Kidney (tissue), 14 donors: ENCODE measurements around the gene SEMA5A. TPM values are rescaled to one million over a fixed set of nuclear protein-coding genes. Genes with fewer than 3 reads are reported as not detected.

ENCODE experiments used
- DNase-seq, 5 donors: peaks; one replicate each; pipeline ENCODE4 v3.0.0-alpha.2; 2013 to 2020
- FAIRE-seq: peaks from 2 replicates; lab custom pipeline; 2012; peaks lifted over from hg19 to GRCh38; lab: Jason Lieb, UNC
- H3K27ac ChIP-seq, 2 donors: one replicate each; pipeline ENCODE4 v1.7.0; 2013; ENCODE audit warnings: low read depth in 2 of 2, low read length in 2 of 2, inconsistent platforms in 1 of 2
- H3K27me3 ChIP-seq: one replicate; pipeline ENCODE4 v1.7.1; 2013; ENCODE audit warnings: low read length, inconsistent platforms; ENCODE audit not compliant: control insufficient read depth, insufficient read depth
- H3K36me3 ChIP-seq, 3 donors: one replicate each; pipeline versions ENCODE4 v1.7.0 to v1.7.1; 2013; ENCODE audit warnings: low read length in 3 of 3, control low read depth in 1 of 3, inconsistent platforms in 1 of 3; ENCODE audit not compliant: insufficient read depth in 3 of 3, control insufficient read depth in 2 of 3
- H3K4me1 ChIP-seq, 3 donors: one replicate each; pipeline versions ENCODE4 v1.7.0 to v1.7.1; 2013; ENCODE audit warnings: low read length in 3 of 3, inconsistent platforms in 1 of 3, low read depth in 1 of 3; ENCODE audit not compliant: control insufficient read depth in 2 of 3, insufficient read depth in 2 of 3
- H3K4me3 ChIP-seq, 3 donors: one replicate each; pipeline versions ENCODE4 v1.7.0 to v1.8.1; 2013; ENCODE audit warnings: low read length in 3 of 3, control low read depth in 1 of 3, inconsistent platforms in 1 of 3
- H3K9ac ChIP-seq, 3 donors: one replicate each; pipeline versions ENCODE4 v1.7.0 to v1.7.1; 2013; ENCODE audit warnings: low read length in 3 of 3, control low read depth in 1 of 3, inconsistent platforms in 1 of 3
- H3K9me3 ChIP-seq, 3 donors: one replicate each; pipeline versions ENCODE4 v1.7.0 to v1.7.1; 2013; ENCODE audit warnings: low read length in 3 of 3, control low read depth in 1 of 3, inconsistent platforms in 1 of 3; ENCODE audit not compliant: control insufficient read depth in 2 of 3, insufficient read depth in 1 of 3
- intact Hi-C: fragments of 100-400 bp; cut with DNase I; formaldehyde crosslinking; loops from one replicate; pipeline ENCODE4 v1.11.1; 2022
- polyA plus RNA-seq: library from polyadenylated mRNA; stranded (reverse); fragments of 350-450 nt; fragmentation: Illumina TruSeq; extraction: RNeasy Lipid Tissue Mini Kit (QIAGEN cat#74804); gene quantifications from one replicate; pipeline ENCODE4 v1.2.3, GENCODE V29; 2014; ENCODE audit warnings: low read depth, low replicate concordance; ENCODE audit not compliant: insufficient read depth
- total RNA-seq: library from RNA; stranded (reverse); fragmentation: NEBNext Ultra II Directional; extraction: Animal tissue kit (Norgen Biotek cat#: 25700); gene quantifications from one replicate; pipeline ENCODE4 v1.2.1, GENCODE V29; 2021
- TF ChIP-seq, protein P1 (sequence below): IDR thresholded peaks from 3 replicates; pipeline ENCODE4 v1.5.1; 2012; ENCODE audit warnings: mild to moderate bottlenecking, moderate library complexity, borderline replicate concordance; ENCODE audit not compliant: insufficient read depth; ENCODE audit errors: extremely low read depth
- donor health status: control.
- donor health status: control.
- donor health status: control.
- donor health status: control.
- donor health status: control.
- donor health status: DM: yes; HTN: yes; CAD: no.
- donor health status: Normal renal cell carcinoma (clear cell type).

Gene SEMA5A
- total and polyA plus RNA-seq, 2 donors from 2014 or later: 7.9 to 23.3 TPM

DNA sequence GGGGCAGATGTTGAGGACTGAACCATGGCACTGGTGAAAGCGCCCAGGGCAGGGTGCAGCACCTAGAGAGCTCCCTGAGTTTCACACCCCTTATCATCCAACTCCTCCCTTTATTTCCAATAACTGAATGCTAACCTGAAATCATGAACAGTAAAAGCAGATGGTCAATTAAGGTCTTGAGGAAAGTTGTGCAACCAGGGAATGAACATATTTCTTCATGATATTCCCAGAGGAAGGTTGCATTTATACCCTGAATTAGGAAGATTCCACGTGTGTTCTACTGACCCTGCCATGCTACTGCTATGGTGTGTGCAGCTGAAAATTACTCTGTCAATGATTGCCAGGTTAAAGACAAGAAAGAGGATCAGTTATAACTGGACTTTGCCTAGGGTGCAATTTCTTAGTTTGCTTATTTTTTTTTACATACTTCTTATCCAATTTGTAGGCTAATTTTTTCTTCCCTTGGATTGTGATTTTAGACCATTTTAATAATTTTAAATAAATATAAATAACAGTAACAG is 319.8 kb downstream of the SEMA5A start:
- no peak for DNase-seq
- no peak overlapping the region for H3K4me3 ChIP-seq
- TF ChIP-seq, protein P1, sequence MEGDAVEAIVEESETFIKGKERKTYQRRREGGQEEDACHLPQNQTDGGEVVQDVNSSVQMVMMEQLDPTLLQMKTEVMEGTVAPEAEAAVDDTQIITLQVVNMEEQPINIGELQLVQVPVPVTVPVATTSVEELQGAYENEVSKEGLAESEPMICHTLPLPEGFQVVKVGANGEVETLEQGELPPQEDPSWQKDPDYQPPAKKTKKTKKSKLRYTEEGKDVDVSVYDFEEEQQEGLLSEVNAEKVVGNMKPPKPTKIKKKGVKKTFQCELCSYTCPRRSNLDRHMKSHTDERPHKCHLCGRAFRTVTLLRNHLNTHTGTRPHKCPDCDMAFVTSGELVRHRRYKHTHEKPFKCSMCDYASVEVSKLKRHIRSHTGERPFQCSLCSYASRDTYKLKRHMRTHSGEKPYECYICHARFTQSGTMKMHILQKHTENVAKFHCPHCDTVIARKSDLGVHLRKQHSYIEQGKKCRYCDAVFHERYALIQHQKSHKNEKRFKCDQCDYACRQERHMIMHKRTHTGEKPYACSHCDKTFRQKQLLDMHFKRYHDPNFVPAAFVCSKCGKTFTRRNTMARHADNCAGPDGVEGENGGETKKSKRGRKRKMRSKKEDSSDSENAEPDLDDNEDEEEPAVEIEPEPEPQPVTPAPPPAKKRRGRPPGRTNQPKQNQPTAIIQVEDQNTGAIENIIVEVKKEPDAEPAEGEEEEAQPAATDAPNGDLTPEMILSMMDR: no peak
- H3K9me3 ChIP-seq: no peaks in the 10 kb centered on the region
- H3K36me3 ChIP-seq: no peaks in the 10 kb centered on the region
- H3K9ac ChIP-seq: no peak overlapping the region
- no peaks in the 10 kb centered on the region for H3K27me3 ChIP-seq
- intact Hi-C loops: no loop called here
- FAIRE-seq: peak; percentile 32
- no peak overlapping the region for H3K27ac ChIP-seq
- peaks cover 0 to 4% (median 3%) of the 10 kb centered on the region in 3 donors for H3K4me1 ChIP-seq

DNA sequence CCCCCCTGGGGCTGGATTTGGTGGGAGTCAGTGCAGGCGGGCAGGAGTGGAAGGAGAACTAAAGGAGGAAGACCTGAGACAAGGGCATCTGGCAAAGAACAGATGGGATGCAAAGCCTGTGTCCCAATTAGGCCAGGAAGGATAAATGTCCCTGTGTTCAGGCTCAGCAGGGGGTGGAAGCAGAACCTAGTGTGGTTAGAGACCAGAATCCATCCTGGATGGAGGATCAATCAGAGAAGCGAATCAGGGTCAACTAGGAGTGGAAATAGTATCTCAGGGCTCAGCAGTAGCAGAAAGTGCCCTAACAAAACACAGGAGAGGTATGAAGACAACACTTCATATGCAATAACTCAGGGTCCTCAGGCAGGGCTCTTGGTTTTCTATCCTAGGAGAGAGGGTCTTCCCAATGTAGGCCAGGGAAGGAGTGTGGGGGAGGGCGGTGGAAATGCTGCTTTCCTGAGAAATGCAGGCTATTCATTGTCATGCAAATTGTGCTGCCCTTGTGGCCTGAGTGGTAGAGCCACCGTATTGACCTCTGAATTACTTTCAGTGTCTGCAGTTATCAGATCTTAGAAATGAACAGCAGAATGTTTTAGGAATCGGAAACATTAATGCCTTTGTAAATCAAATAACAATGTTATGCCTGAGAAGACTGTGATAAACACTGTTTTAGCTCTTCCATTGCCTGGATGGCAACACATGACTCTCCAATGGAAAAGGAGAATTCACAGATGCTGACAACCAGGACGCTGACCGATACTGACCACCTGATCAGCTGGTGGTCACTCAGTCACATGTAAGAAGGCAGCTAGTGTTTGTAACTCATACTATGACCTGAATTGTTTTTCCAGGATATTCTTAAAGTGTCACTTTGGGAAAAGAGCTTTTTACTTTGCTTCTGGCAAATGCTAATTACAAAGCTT is 323.6 kb downstream of the SEMA5A start:
- no peaks in the 10 kb centered on the region for H3K9me3 ChIP-seq
- FAIRE-seq: no peak
- no peaks in the 10 kb centered on the region for H3K27me3 ChIP-seq
- intact Hi-C loops: no loop called here
- TF ChIP-seq, protein P1: no peak
- peaks cover 0 to 4% (median 3%) of the 10 kb centered on the region in 3 donors for H3K4me1 ChIP-seq
- H3K4me3 ChIP-seq: no peak overlapping the region
- DNase-seq: no peak
- no peak overlapping the region for H3K9ac ChIP-seq
- no peaks in the 10 kb centered on the region for H3K36me3 ChIP-seq
- H3K27ac ChIP-seq: no peak overlapping the region

DNA sequence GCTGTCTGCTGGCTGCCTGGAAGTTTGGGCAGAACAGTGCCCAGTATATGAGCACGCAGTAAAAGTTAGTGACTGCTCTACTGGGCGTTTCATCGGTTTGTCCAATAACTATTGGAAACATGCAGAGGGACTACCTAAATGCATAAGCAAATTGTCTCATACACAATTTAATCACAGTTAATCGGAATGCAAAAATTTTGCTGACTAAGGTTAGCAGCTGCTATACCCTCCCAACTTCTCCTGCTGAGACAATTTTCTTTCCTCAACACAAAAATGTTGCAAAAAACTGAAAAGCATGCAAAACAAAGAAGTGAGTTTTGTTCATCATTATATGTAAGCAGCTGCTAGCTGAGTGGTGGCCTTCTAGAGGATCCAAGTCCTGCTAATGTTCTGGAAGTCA is 327.5 kb downstream of the SEMA5A start:
- Histone ChIP-seq H3K9ac (no peak overlapping the region), H3K27ac (no peak overlapping the region), H3K9me3 (no peaks in the 10 kb centered on the region), H3K4me3 (no peak overlapping the region), H3K36me3 (no peaks in the 10 kb centered on the region), H3K4me1 (no peaks in the 10 kb centered on the region), H3K27me3 (no peaks in the 10 kb centered on the region)
- FAIRE-seq (no peak), DNase-seq (no peak)
- TF ChIP-seq, protein P1: no peak
- intact Hi-C loops: no loop called here
